NCI-H1417 treated with DMSO at 0.1 percent for 48 hours (cell line): ENCODE measurements around the gene OR11H6.
"Not testable (repeated sequence)": the region's sequence is repeated elsewhere in the genome, so short reads cannot be mapped to it uniquely, and the experiment has no call there.

Source experiments
- DNase-seq: peaks from one replicate; lab custom pipeline; 2025; lab: John Stamatoyannopoulos, UW

Gene OR11H6

DNA sequence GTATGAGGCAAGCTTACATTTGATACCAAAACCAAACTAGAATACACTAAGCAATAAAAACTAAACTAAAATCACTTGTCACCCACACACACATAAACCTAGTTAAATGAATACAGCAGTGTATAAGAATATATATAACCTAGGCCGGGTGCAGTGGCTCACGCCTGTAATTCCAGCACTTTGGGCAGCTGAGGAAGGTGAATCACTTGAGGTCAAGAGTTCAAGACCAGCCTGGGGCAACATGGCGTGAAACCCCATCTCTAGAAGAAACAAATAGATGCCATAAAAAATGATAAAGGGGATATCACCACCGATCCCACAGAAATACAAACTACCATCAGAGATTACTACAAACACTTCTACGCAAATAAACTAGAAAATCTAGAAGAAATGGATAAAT, 40.9 kb downstream of the OR11H6 start:
- not testable (repeated sequence) for DNase-seq

DNA sequence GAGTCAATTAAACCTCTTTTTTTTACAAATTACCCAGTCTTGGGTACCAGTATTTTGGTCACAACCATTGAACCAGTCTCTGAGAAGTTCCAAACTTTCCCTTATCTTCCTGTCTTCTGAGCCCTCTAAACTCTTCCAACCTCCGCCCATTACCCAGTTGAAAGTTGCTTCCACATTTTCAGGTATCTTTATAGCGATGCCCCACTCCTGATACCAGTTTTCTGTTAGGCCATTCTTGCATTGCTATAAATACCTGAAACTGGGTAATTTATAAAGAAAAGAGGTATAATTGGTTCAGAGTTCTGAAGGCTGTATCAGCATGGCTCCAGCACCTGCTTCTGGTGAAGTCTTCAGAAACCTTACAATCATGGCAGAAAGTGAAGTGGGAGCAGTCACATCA, 50.6 kb downstream of the OR11H6 start:
- DNase-seq: no peak
